ENCODE results near the gene ADRM1.

The ADRM1 gene

GRCh38 chr20:62337558-62338293, 34.9 kb downstream of the ADRM1 start:
- DNase-seq (ENCODE audit: low read depth, low spot score), result no peak

- DNase-seq (ENCODE audit: low read depth, low spot score), result no peak
Observed at GRCh38 chr20:62338294-62338620, 35.5 kb downstream of the ADRM1 start.

GRCh38 chr20:62339647-62340062, 36.9 kb downstream of the ADRM1 start:
- no peak for DNase-seq (ENCODE audit: low read depth, low spot score)

- DNase-seq (ENCODE audit: low read depth, low spot score), result no peak
Observed at GRCh38 chr20:62342910-62343309, 40.1 kb downstream of the ADRM1 start.

GRCh38 chr20:62344092-62344491, 41.3 kb downstream of the ADRM1 start:
- DNase-seq (ENCODE audit: low read depth, low spot score), result no peak

GRCh38 chr20:62344782-62345181, 42.0 kb downstream of the ADRM1 start:
- no peak for DNase-seq (ENCODE audit: low read depth, low spot score)

GRCh38 chr20:62345681-62346370, 43.0 kb downstream of the ADRM1 start:
- no peak for DNase-seq (ENCODE audit: low read depth, low spot score)

- DNase-seq (ENCODE audit: low read depth, low spot score), result no peak
Observed at GRCh38 chr20:62346398-62347150, 43.8 kb downstream of the ADRM1 start.

- DNase-seq (ENCODE audit: low read depth, low spot score), result no peak
Observed at GRCh38 chr20:62347151-62347404, 44.3 kb downstream of the ADRM1 start.

- no peak for DNase-seq (ENCODE audit: low read depth, low spot score)
Observed at GRCh38 chr20:62347445-62347844, 44.6 kb downstream of the ADRM1 start.

- no peak for DNase-seq (ENCODE audit: low read depth, low spot score)
Observed at GRCh38 chr20:62348604-62349003, 45.8 kb downstream of the ADRM1 start.

- no peak for DNase-seq (ENCODE audit: low read depth, low spot score)
Observed at GRCh38 chr20:62349556-62350097, 46.8 kb downstream of the ADRM1 start.

- no peak for DNase-seq (ENCODE audit: low read depth, low spot score)
Observed at GRCh38 chr20:62350098-62350628, 47.4 kb downstream of the ADRM1 start.

GRCh38 chr20:62350629-62351422, 48.0 kb downstream of the ADRM1 start:
- no peak for DNase-seq (ENCODE audit: low read depth, low spot score)

- DNase-seq (ENCODE audit: low read depth, low spot score), result no peak
Observed at GRCh38 chr20:62351469-62352401, 48.9 kb downstream of the ADRM1 start.

GRCh38 chr20:62352402-62353288, 49.8 kb downstream of the ADRM1 start:
- DNase-seq (ENCODE audit: low read depth, low spot score), result no peak

- no peak for DNase-seq (ENCODE audit: low read depth, low spot score)
Observed at GRCh38 chr20:62353289-62354030, 50.7 kb downstream of the ADRM1 start.

GRCh38 chr20:62354031-62354808, 51.4 kb downstream of the ADRM1 start:
- DNase-seq (ENCODE audit: low read depth, low spot score), result no peak
